ENCODE results near the gene KRTAP10-6.
"Not testable (repeated sequence)": the region's sequence is repeated elsewhere in the genome, so short reads cannot be mapped to it uniquely, and the experiment has no call there.

DNA sequence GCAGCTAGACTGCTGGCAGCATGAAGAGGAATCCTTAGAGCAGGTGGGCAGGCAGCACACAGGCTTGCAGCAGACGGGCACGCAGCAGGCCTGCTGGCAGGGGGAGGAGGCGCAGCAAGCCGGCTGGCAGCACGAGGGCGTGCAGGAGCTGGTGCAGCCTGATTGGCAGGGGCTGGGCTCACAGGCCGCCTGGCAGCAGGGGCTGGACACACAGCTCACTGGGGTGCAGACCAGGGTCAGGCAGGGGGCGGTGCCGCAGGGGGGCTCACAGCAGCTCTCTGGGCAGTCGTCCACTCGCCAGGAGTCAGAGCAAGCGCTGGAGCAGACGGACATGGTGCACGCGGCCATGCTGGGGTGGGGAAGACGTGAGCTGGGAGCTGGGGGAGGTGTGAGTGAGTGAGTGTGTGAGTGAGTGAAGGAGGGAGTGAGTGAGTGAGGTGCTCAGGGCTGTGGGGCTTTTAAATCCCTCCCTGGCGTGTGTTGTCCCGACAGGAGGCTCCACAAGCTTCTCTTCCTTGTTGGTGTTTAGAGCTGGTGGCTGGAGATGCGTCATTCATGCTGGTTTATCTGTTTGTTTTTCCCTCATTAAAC, 12.0 kb downstream of the KRTAP10-6 start, which contains the start of gene KRTAP10-5:
- TF ChIP-seq, protein P1, sequence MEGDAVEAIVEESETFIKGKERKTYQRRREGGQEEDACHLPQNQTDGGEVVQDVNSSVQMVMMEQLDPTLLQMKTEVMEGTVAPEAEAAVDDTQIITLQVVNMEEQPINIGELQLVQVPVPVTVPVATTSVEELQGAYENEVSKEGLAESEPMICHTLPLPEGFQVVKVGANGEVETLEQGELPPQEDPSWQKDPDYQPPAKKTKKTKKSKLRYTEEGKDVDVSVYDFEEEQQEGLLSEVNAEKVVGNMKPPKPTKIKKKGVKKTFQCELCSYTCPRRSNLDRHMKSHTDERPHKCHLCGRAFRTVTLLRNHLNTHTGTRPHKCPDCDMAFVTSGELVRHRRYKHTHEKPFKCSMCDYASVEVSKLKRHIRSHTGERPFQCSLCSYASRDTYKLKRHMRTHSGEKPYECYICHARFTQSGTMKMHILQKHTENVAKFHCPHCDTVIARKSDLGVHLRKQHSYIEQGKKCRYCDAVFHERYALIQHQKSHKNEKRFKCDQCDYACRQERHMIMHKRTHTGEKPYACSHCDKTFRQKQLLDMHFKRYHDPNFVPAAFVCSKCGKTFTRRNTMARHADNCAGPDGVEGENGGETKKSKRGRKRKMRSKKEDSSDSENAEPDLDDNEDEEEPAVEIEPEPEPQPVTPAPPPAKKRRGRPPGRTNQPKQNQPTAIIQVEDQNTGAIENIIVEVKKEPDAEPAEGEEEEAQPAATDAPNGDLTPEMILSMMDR (IDR thresholded peaks at IDR 0.05), result not testable (repeated sequence)
- not testable (repeated sequence) for TF ChIP-seq POLR2A (IDR thresholded peaks at IDR 0.05)
